Small intestine (tissue), 7 donors: ENCODE measurements around the gene DACH1. TPM values are rescaled to one million over a fixed set of nuclear protein-coding genes. Genes with fewer than 3 reads are reported as not detected.

Experiments
- DNase-seq, 2 donors: peaks; one replicate each; pipeline versions ENCODE4 v3.0.0 to v3.0.0-alpha.2; 2013
- FAIRE-seq: peaks from 2 replicates; lab custom pipeline; 2012; peaks lifted over from hg19 to GRCh38; lab: Jason Lieb, UNC
- H3K27ac ChIP-seq, 3 donors: one replicate each; pipeline ENCODE4 v1.5.1; 2013; ENCODE audit warnings: low read length in 2 of 3, mild to moderate bottlenecking in 2 of 3, control low read depth in 1 of 3, inconsistent platforms in 1 of 3, low read depth in 1 of 3, moderate library complexity in 1 of 3
- H3K27me3 ChIP-seq, 3 donors: one replicate each; pipeline ENCODE4 v1.6.1; 2013; ENCODE audit warnings: low read length in 3 of 3, inconsistent platforms in 1 of 3; ENCODE audit not compliant: control insufficient read depth in 3 of 3, insufficient read depth in 3 of 3
- H3K36me3 ChIP-seq, 3 donors: one replicate each; pipeline ENCODE4 v1.6.1; 2013; ENCODE audit warnings: low read length in 3 of 3, inconsistent platforms in 1 of 3, low read depth in 1 of 3, mild to moderate bottlenecking in 1 of 3, moderate library complexity in 1 of 3; ENCODE audit not compliant: control insufficient read depth in 3 of 3, insufficient read depth in 2 of 3
- H3K4me1 ChIP-seq, 3 donors: one replicate each; pipeline ENCODE4 v1.6.1; 2013; ENCODE audit warnings: low read length in 2 of 3, inconsistent platforms in 1 of 3, low read depth in 1 of 3, mild to moderate bottlenecking in 1 of 3, moderate library complexity in 1 of 3; ENCODE audit not compliant: control insufficient read depth in 3 of 3, insufficient read depth in 2 of 3
- H3K4me3 ChIP-seq, 3 donors: one replicate each; pipeline ENCODE4 v1.5.1; 2013; ENCODE audit warnings: low read length in 3 of 3, control low read depth in 1 of 3, inconsistent platforms in 1 of 3, low read depth in 1 of 3, mild to moderate bottlenecking in 1 of 3, moderate library complexity in 1 of 3
- H3K9me3 ChIP-seq, 2 donors: one replicate each; pipeline ENCODE4 v1.6.1; 2013; ENCODE audit warnings: low read depth in 1 of 2, low read length in 1 of 2; ENCODE audit not compliant: control insufficient read depth in 2 of 2, insufficient read depth in 1 of 2
- WGBS, 3 donors: extraction: QIAGEN DNeasy Blood & Tissue Kit; methylation state at CpG; one replicate each; pipeline ENCODE4 v1.1.7; 2013; 5-methylcytosine and 5-hydroxymethylcytosine counted together
- polyA plus RNA-seq, 4 donors: library from polyadenylated mRNA; stranded (reverse) in 3 of 4; unstranded in 1 of 4; fragments of 200-250 nt in 3 of 4; fragments of 120-200 nt in 1 of 4; gene quantifications; one replicate each; pipeline versions ENCODE4 v1.2.1 to v1.2.3, GENCODE V29; 2013
- donor health status: healthy with polysubstance abuse.
- donor health status: control.
- donor health status: control.
- donor health status: Bipolar disorder and iron deficiency.
- donor health status: healthy.

Gene DACH1
- polyA plus RNA-seq, 4 donors: 1.8 to 30.2 (median 4.3) TPM

- H3K4me1 ChIP-seq: peaks cover 3 to 19% (median 11%) of the 10 kb centered on the region in 3 donors
- H3K9me3 ChIP-seq: no peaks in the 10 kb centered on the region
- H3K27ac ChIP-seq: peak overlapping the region in 1 of 3 donors; percentile 24
- H3K27me3 ChIP-seq: no peaks in the 10 kb centered on the region
- DNase-seq (no peak), FAIRE-seq (no peak)
- WGBS, 3 donors: 76 to 84% (median 80%) methylated on average over 4 of the region's 4 CpGs
- H3K4me3 ChIP-seq: no peak overlapping the region
- H3K36me3 ChIP-seq: no peaks in the 10 kb centered on the region
These were observed 240.4 kb downstream of the DACH1 start for GRCh38 chr13:71626421-71627117.

DNA sequence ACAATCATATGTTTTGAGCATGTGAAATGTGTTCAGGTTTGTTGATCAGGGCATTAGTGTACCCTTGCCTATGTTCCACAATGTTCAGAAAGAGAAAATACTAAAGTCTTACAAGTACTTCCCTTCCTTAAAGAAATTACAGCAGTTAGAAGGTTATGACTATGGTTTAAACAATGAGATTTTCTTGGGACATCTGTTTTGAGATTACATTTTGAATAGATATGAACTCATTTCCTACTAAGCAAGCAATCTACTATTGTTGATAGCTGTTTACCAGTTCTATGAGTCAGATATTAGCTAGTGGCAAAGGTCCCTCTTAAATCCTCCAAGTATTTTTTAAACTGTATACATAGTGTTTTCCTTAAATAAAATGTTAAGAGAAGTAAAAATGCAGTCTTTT is 241.3 kb downstream of the DACH1 start:
- H3K27ac ChIP-seq: peak overlapping the region in 1 of 3 donors; percentile 23
- no peaks in the 10 kb centered on the region for H3K27me3 ChIP-seq
- H3K4me1 ChIP-seq: peaks cover 0 to 18% (median 6%) of the 10 kb centered on the region in 3 donors
- H3K4me3 ChIP-seq: no peak overlapping the region
- DNase-seq: peak; percentile 35 to 59
- FAIRE-seq: no peak
- no peaks in the 10 kb centered on the region for H3K36me3 ChIP-seq
- H3K9me3 ChIP-seq: no peaks in the 10 kb centered on the region

- peaks cover 0 to 18% (median 6%) of the 10 kb centered on the region in 3 donors for H3K4me1 ChIP-seq
- H3K27ac ChIP-seq: peak overlapping the region in 2 of 3 donors; percentile 23 to 52
- no peak overlapping the region for H3K4me3 ChIP-seq
- no peaks in the 10 kb centered on the region for H3K36me3 ChIP-seq
- DNase-seq (no peak), FAIRE-seq (no peak)
- H3K27me3 ChIP-seq: no peaks in the 10 kb centered on the region
- 53 to 64% (median 55%) methylated on average over 5 of the region's 5 CpGs for WGBS, 3 donors
- H3K9me3 ChIP-seq: no peaks in the 10 kb centered on the region
These were observed 242.1 kb downstream of the DACH1 start for GRCh38 chr13:71624653-71625600.

DNA sequence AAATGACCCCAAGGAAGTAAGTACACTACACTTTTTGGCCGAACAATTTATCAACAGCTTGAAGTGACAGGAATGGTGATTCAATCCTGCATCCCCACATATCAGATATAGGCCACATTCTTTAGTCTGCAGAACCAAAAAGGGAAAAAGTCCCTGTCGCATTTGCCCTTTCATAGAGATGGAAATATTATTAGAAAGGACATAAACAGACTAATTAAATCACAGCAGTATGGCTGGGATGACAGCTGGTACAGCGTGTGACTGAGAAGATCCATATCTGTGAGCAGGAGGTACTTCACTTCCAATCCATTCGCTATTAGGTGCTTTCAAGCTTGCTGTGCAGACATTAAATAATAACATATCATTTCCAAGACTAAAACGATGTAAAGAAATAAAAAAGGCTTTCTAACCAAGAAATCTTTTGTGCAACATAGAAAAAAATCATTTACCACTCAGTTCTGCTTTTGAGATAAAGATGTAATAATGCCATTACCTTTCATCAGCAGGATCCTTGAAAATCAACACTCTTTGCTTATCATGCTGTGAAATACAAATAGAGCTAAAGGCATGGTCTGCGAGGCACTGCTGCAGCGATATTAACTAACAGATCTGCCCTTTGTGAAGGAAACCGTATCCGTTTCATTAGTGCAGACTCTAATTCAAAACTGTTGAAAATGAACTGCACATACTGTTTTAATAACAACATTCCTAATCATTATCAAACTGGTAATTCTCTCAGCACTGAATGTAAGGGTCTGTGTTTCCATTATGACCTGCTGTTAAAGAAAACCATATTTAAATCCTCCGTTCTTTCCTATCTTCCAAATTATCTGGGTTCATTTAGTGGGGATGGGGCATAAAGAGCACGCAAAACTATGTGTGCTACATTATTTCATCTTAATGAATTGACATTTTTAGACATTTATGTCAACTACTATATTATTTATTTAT is 245.6 kb downstream of the DACH1 start:
- Histone ChIP-seq H3K9me3 (no peaks in the 10 kb centered on the region), H3K27ac (peak overlapping the region in 1 of 3 donors; percentile 39), H3K4me3 (no peak overlapping the region), H3K27me3 (no peaks in the 10 kb centered on the region), H3K4me1 (peaks cover 0 to 18% (median 5%) of the 10 kb centered on the region in 3 donors), H3K36me3 (peaks cover 0 to under 1% (median 0%) of the 10 kb centered on the region in 3 donors)
- DNase-seq (peak in 1 of 2 donors; percentile 39), FAIRE-seq (no peak)
- WGBS, 3 donors: 23 to 57% (median 39%) methylated on average over 11 of the region's 11 CpGs

DNA sequence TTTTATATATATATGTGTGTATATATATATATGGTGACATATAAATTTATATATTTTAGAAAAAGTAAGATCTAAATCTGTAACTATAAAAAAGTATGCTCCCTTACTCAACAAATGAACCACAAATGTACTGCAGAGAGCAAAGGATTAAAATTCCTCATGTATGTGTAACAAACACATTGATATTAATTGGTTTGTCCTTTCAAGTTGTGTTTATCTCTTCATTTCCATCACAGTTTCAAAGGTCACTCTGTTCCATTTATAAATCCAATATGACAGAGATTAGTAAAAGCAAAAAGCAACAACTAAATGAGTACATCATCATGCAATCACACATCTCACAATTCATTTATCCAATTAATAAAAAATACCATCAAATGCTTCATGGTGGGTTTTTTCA is 247.9 kb downstream of the DACH1 start:
- DNase-seq (peak in 1 of 2 donors; percentile 52), FAIRE-seq (peak; percentile 70)
- H3K9me3 ChIP-seq: no peaks in the 10 kb centered on the region
- no peaks in the 10 kb centered on the region for H3K27me3 ChIP-seq
- peaks cover 0 to 9% (median 0%) of the 10 kb centered on the region in 3 donors for H3K4me1 ChIP-seq
- no peak overlapping the region for H3K4me3 ChIP-seq
- H3K27ac ChIP-seq: no peak overlapping the region
- peaks cover 0 to 3% (median 0%) of the 10 kb centered on the region in 3 donors for H3K36me3 ChIP-seq

- Histone ChIP-seq H3K36me3 (peaks cover 0 to 3% (median 0%) of the 10 kb centered on the region in 3 donors), H3K27ac (no peak overlapping the region), H3K9me3 (no peaks in the 10 kb centered on the region), H3K4me3 (no peak overlapping the region), H3K27me3 (no peaks in the 10 kb centered on the region), H3K4me1 (peaks cover 0 to 6% (median 0%) of the 10 kb centered on the region in 3 donors)
- DNase-seq: peak in 1 of 2 donors; percentile 15
- FAIRE-seq: no peak
These were observed 248.8 kb downstream of the DACH1 start for GRCh38 chr13:71618159-71618558.

DNA sequence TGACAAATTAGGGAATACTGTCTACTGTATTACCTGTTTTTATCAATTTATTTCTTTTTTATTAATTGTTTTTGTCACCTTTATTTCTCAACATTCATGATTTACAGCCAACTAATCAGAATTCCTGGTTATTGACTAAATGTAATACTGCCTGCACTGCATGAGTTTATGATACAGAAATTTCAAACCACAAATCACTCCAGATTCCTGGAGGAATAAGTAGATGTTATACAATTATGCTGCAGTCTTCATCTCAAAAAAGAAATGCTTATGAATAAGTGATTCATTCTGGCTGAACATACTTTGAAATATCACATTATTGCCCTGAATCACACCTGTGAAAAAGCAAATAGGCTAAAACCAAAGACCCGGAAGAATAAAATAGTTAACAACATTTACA is 249.7 kb downstream of the DACH1 start:
- H3K4me3 ChIP-seq: no peak overlapping the region
- H3K4me1 ChIP-seq: peaks cover 0 to 6% (median 0%) of the 10 kb centered on the region in 3 donors
- 44 to 70% (median 64%) methylated on average over 1 of the region's 1 CpG for WGBS, 3 donors

More for the DNA sequence above, 249.7 kb downstream of the DACH1 start:
- DNase-seq (no peak), FAIRE-seq (no peak)
- Histone ChIP-seq H3K36me3 (peaks cover 0 to 3% (median 0%) of the 10 kb centered on the region in 3 donors), H3K27me3 (no peaks in the 10 kb centered on the region), H3K9me3 (no peaks in the 10 kb centered on the region), H3K27ac (no peak overlapping the region)
